Mesendoderm (in vitro differentiated cells): ENCODE results near the gene ARHGAP6.

Experiments used
- DNase-seq: peaks from one replicate; pipeline ENCODE4 v3.0.0; 2013
- H2AK5ac ChIP-seq: 2 replicates; pipeline ENCODE4 v1.6.1; 2013; ENCODE audit warnings: low read length, inconsistent platforms
- H2BK120ac ChIP-seq: 2 replicates; pipeline ENCODE4 v1.6.1; 2013; ENCODE audit warnings: low read depth, mild to moderate bottlenecking, low read length, moderate library complexity, mixed read lengths
- H2BK15ac ChIP-seq: replicated peaks from 2 replicates; pipeline ENCODE4 v1.6.1; 2013; ENCODE audit warnings: low read depth, mild to moderate bottlenecking, moderate library complexity
- H2BK5ac ChIP-seq: 2 replicates; pipeline ENCODE4 v1.6.1; 2013; ENCODE audit warnings: low read length, inconsistent platforms
- H3K18ac ChIP-seq: 2 replicates; pipeline ENCODE4 v1.6.1; 2013; ENCODE audit warnings: mild to moderate bottlenecking, low read length, mixed read lengths
- H3K23ac ChIP-seq: one replicate; pipeline ENCODE4 v1.6.1; 2013; ENCODE audit warnings: low read length
- H3K27ac ChIP-seq: 2 replicates; pipeline ENCODE4 v1.5.1; 2013; ENCODE audit warnings: low read depth, mild to moderate bottlenecking, inconsistent platforms, low read length, moderate library complexity
- H3K27me3 ChIP-seq: 2 replicates; pipeline ENCODE4 v1.6.1; 2013; ENCODE audit warnings: low read length, control low read depth, mild to moderate bottlenecking, inconsistent platforms; ENCODE audit not compliant: insufficient read depth, poor library complexity
- H3K36me3 ChIP-seq: 2 replicates; pipeline ENCODE4 v1.6.1; 2013; ENCODE audit warnings: low read length, inconsistent platforms; ENCODE audit not compliant: control insufficient read depth, insufficient read depth
- H3K4ac ChIP-seq: one replicate; pipeline ENCODE4 v1.6.1; 2013; ENCODE audit warnings: low read depth, mild to moderate bottlenecking, low read length, moderate library complexity
- H3K4me1 ChIP-seq: 2 replicates; pipeline ENCODE4 v1.6.1; 2013; ENCODE audit warnings: low read depth, low read length, inconsistent platforms; ENCODE audit not compliant: control insufficient read depth
- H3K4me2 ChIP-seq: 2 replicates; pipeline ENCODE4 v1.6.1; 2013; ENCODE audit warnings: low read length
- H3K4me3 ChIP-seq: 2 replicates; pipeline ENCODE4 v1.5.1; 2013; ENCODE audit warnings: mild to moderate bottlenecking, low read length
- H3K56ac ChIP-seq: one replicate; pipeline ENCODE4 v1.6.1; 2013; ENCODE audit warnings: low read length
- H3K79me1 ChIP-seq: 2 replicates; pipeline ENCODE4 v1.6.1; 2013; ENCODE audit warnings: low read length, inconsistent platforms
- H3K79me2 ChIP-seq: 2 replicates; pipeline ENCODE4 v1.6.1; 2013; ENCODE audit warnings: mild to moderate bottlenecking, low read length; ENCODE audit not compliant: control insufficient read depth, insufficient read depth
- H3K9ac ChIP-seq: 2 replicates; pipeline ENCODE4 v1.6.1; 2013; ENCODE audit warnings: low read length, inconsistent platforms
- H4K5ac ChIP-seq: one replicate; pipeline ENCODE4 v1.6.1; 2013; ENCODE audit warnings: low read length
- H4K8ac ChIP-seq: one replicate; pipeline ENCODE4 v1.6.1; 2013; ENCODE audit warnings: low read depth, mild to moderate bottlenecking, control low read depth, low read length, moderate library complexity
- WGBS: extraction: QIAGEN DNeasy Blood & Tissue Kit; methylation state at CpG from one replicate; pipeline ENCODE4 v1.1.7; 2013; ENCODE audit warnings: low lambda C conversion rate, missing lambda C conversion rate; ENCODE audit not compliant: insufficient coverage; ENCODE audit errors: extremely low coverage; 5-methylcytosine and 5-hydroxymethylcytosine counted together

The ARHGAP6 gene

DNA sequence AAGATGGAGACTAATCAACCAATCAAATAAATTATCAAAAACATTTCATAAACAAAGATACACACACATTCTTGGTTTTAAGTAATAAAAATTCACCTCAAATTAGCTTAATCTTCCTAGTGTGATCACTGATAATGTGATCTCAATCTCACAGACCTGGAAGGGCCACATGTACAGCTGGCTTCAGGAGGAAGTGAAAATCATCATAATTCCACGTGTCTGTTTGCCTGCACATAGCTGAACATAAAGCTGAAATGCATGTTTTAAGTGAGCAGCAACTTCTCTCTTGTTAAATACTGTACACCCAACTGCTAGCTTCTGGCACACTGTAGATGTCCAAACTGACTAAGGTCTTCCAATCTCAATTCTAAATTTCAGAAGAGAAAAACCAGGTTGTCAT is 53.8 kb downstream of the ARHGAP6 start:
- H4K5ac ChIP-seq = no peak overlapping the region
- no peak overlapping the region for H3K18ac ChIP-seq
- no peak overlapping the region for H3K4me3 ChIP-seq
- no peak overlapping the region for H2BK5ac ChIP-seq
- H3K79me1 ChIP-seq = no peaks in the 10 kb centered on the region
- no peak overlapping the region for H3K56ac ChIP-seq
- H3K36me3 ChIP-seq = no peaks in the 10 kb centered on the region
- H3K27ac ChIP-seq = no peak overlapping the region
- WGBS = no CpG with 5 or more reads among the region's 1 CpG
- H3K4me1 ChIP-seq = no peaks in the 10 kb centered on the region
- H3K9ac ChIP-seq = no peak overlapping the region
- H3K27me3 ChIP-seq = no peaks in the 10 kb centered on the region
- H2BK15ac ChIP-seq = no peak overlapping the region
- no peaks in the 10 kb centered on the region for H3K79me2 ChIP-seq
- no peak for DNase-seq
- no peak overlapping the region for H3K4ac ChIP-seq
- no peak overlapping the region for H4K8ac ChIP-seq
- H2BK120ac ChIP-seq = no peak overlapping the region
- H3K23ac ChIP-seq = no peak overlapping the region
- no peak overlapping the region for H3K4me2 ChIP-seq
- no peak overlapping the region for H2AK5ac ChIP-seq

GRCh38 chrX:11611161-11611560 is 54.6 kb downstream of the ARHGAP6 start:
- H3K4ac ChIP-seq = no peak overlapping the region
- H2BK15ac ChIP-seq = no peak overlapping the region
- no peak overlapping the region for H2AK5ac ChIP-seq
- H3K79me2 ChIP-seq = no peaks in the 10 kb centered on the region
- no peaks in the 10 kb centered on the region for H3K4me1 ChIP-seq
- no peak overlapping the region for H2BK120ac ChIP-seq
- WGBS = no CpG with 5 or more reads among the region's 1 CpG
- no peak overlapping the region for H3K27ac ChIP-seq
- H3K27me3 ChIP-seq = no peaks in the 10 kb centered on the region
- H3K9ac ChIP-seq = no peak overlapping the region
- H3K56ac ChIP-seq = no peak overlapping the region
- DNase-seq = no peak
- H3K79me1 ChIP-seq = no peaks in the 10 kb centered on the region
- no peak overlapping the region for H3K4me3 ChIP-seq
- H4K8ac ChIP-seq = no peak overlapping the region
- H3K23ac ChIP-seq = no peak overlapping the region
- H3K36me3 ChIP-seq = no peaks in the 10 kb centered on the region
- H4K5ac ChIP-seq = no peak overlapping the region
- H3K4me2 ChIP-seq = no peak overlapping the region
- no peak overlapping the region for H3K18ac ChIP-seq
- no peak overlapping the region for H2BK5ac ChIP-seq

GRCh38 chrX:11609109-11609508 is 56.6 kb downstream of the ARHGAP6 start:
- Histone ChIP-seq H3K79me1 (no peaks in the 10 kb centered on the region), H3K27ac (no peak overlapping the region), H4K8ac (no peak overlapping the region), H2AK5ac (no peak overlapping the region), H3K56ac (no peak overlapping the region), H3K4me1 (no peaks in the 10 kb centered on the region), H3K27me3 (no peaks in the 10 kb centered on the region), H3K79me2 (no peaks in the 10 kb centered on the region), H4K5ac (no peak overlapping the region), H3K23ac (no peak overlapping the region), H3K18ac (no peak overlapping the region), H3K36me3 (no peaks in the 10 kb centered on the region), H3K4me3 (no peak overlapping the region), H2BK120ac (no peak overlapping the region), H3K4me2 (no peak overlapping the region), H2BK15ac (no peak overlapping the region), H2BK5ac (no peak overlapping the region), H3K4ac (no peak overlapping the region), H3K9ac (no peak overlapping the region)
- no CpG with 5 or more reads among the region's 2 CpGs for WGBS
- DNase-seq = no peak

DNA sequence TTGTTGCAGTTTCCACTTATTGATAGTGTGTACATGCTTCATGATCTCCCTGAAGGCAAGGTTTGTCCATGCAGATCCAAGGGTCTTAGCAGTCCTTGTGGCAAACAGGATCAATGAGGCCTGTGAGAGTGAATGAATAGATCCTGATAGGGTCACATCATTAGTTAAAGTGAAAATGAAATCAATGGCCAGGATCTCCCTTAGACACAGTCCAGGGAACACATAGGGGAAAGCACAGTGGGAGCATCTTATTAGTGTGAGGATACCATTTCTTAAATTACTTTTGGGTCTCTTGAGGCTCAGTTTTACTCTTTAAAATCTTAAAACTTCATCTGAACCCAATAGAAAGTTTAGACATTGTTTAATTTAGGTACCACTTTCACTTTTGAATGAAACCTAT is 59.3 kb downstream of the ARHGAP6 start:
- H3K4me2 ChIP-seq = no peak overlapping the region
- no peak overlapping the region for H4K8ac ChIP-seq
- DNase-seq = no peak
- no peak overlapping the region for H3K9ac ChIP-seq
- H3K23ac ChIP-seq = no peak overlapping the region
- no peaks in the 10 kb centered on the region for H3K79me2 ChIP-seq
- H2AK5ac ChIP-seq = no peak overlapping the region
- H3K4me3 ChIP-seq = no peak overlapping the region
- no peaks in the 10 kb centered on the region for H3K79me1 ChIP-seq
- H3K27me3 ChIP-seq = no peaks in the 10 kb centered on the region
- no peak overlapping the region for H4K5ac ChIP-seq
- no peaks in the 10 kb centered on the region for H3K4me1 ChIP-seq
- H3K4ac ChIP-seq = no peak overlapping the region
- no peaks in the 10 kb centered on the region for H3K36me3 ChIP-seq
- H2BK15ac ChIP-seq = no peak overlapping the region
- H3K27ac ChIP-seq = no peak overlapping the region
- no peak overlapping the region for H2BK120ac ChIP-seq
- H2BK5ac ChIP-seq = no peak overlapping the region
- H3K18ac ChIP-seq = no peak overlapping the region
- H3K56ac ChIP-seq = no peak overlapping the region

DNA sequence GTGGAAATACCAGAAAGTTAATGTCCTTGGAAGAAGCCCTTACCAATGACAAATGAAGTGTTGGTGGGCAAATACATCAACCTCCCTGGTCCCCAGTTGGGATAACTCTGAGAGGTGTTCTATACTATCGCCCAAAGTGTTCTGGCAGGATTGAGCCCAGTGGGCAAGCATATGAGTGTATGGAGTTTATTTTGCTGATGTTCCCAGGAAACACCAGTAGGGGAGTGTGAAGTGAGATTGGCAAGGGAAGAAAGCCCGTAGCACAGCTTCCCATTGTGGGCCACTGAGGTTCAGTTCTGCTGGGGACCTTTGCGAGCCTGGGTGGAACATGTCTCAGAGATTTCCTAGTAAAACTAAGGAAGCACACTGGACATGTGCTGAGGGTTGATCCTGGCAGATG is 65.1 kb downstream of the ARHGAP6 start:
- Histone ChIP-seq H3K9ac (no peak overlapping the region), H3K27ac (no peak overlapping the region), H3K4me1 (no peaks in the 10 kb centered on the region), H3K56ac (no peak overlapping the region), H3K79me1 (no peaks in the 10 kb centered on the region), H2BK15ac (no peak overlapping the region), H3K79me2 (no peaks in the 10 kb centered on the region), H2BK5ac (no peak overlapping the region), H3K4me2 (no peak overlapping the region), H3K23ac (no peak overlapping the region), H3K18ac (no peak overlapping the region), H2BK120ac (no peak overlapping the region), H3K4ac (no peak overlapping the region), H3K36me3 (no peaks in the 10 kb centered on the region), H2AK5ac (no peak overlapping the region), H4K5ac (no peak overlapping the region), H4K8ac (no peak overlapping the region), H3K27me3 (no peaks in the 10 kb centered on the region), H3K4me3 (no peak overlapping the region)
- DNase-seq = peak; percentile 2
- WGBS = no CpG with 5 or more reads among the region's 3 CpGs

- H3K27ac ChIP-seq = no peak overlapping the region
- H2BK15ac ChIP-seq = no peak overlapping the region
- no peaks in the 10 kb centered on the region for H3K27me3 ChIP-seq
- H3K4me2 ChIP-seq = no peak overlapping the region
- no peak overlapping the region for H2BK120ac ChIP-seq
- no peak for DNase-seq
- WGBS = no CpG with 5 or more reads among the region's 2 CpGs
- H3K23ac ChIP-seq = no peak overlapping the region
- no peak overlapping the region for H3K4ac ChIP-seq
- H4K5ac ChIP-seq = no peak overlapping the region
- H3K79me2 ChIP-seq = no peaks in the 10 kb centered on the region
- H3K18ac ChIP-seq = no peak overlapping the region
- no peaks in the 10 kb centered on the region for H3K4me1 ChIP-seq
- H4K8ac ChIP-seq = no peak overlapping the region
- no peak overlapping the region for H2BK5ac ChIP-seq
- H3K4me3 ChIP-seq = no peak overlapping the region
- H3K36me3 ChIP-seq = no peaks in the 10 kb centered on the region
- H3K56ac ChIP-seq = no peak overlapping the region
- H2AK5ac ChIP-seq = no peak overlapping the region
- no peak overlapping the region for H3K9ac ChIP-seq
- no peaks in the 10 kb centered on the region for H3K79me1 ChIP-seq
Measured at GRCh38 chrX:11597479-11597878, 68.2 kb downstream of the ARHGAP6 start.
